Suprapubic skin (tissue), 4 donors: Measurements from ENCODE around the gene PDLIM3.

Experiments
- POLR2A ChIP-seq, 2 donors: fragments of 450-650 bp; IDR thresholded peaks; one replicate each; pipeline ENCODE4 v1.6.1; 2017; ENCODE audit warnings: antibody characterized with exemption in 2 of 2, mild to moderate bottlenecking in 2 of 2, moderate library complexity in 2 of 2
- POLR2AphosphoS5 ChIP-seq, 3 donors: sonication (generic); formaldehyde crosslinking; IDR thresholded peaks; one replicate each; pipeline ENCODE4 v1.6.1; 2017; ENCODE audit warnings: antibody characterized with exemption in 3 of 3
- TF ChIP-seq, protein P1 (sequence below), 2 donors: fragments of 200-600 bp in 1 of 2; fragments of 450-650 bp in 1 of 2; sonication (generic) in 1 of 2; IDR thresholded peaks; one replicate each; pipeline ENCODE4 v1.5.1; 2016 to 2019; ENCODE audit warnings: antibody characterized with exemption in 2 of 2, mild to moderate bottlenecking in 1 of 2, moderate library complexity in 1 of 2

DNA sequence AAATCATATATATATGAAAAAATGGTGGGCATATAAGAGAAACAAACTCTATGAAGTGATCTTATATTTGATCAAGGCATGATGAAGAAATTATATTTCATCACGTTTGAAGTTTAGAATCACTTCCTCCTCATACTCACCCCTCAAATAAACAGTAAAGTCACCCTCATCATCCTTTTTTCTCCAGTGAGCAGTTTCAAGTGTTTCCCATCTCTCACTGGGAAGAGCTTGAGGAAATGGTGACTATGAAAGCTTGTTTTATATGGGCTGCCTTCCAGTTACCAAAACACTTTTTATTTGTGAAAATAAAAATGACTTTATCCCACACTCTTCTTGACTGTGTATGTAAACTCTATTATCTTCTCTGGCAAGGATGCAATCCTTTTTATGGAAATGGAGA lies 16.8 kb downstream of the PDLIM3 start:
- TF ChIP-seq, protein P1, sequence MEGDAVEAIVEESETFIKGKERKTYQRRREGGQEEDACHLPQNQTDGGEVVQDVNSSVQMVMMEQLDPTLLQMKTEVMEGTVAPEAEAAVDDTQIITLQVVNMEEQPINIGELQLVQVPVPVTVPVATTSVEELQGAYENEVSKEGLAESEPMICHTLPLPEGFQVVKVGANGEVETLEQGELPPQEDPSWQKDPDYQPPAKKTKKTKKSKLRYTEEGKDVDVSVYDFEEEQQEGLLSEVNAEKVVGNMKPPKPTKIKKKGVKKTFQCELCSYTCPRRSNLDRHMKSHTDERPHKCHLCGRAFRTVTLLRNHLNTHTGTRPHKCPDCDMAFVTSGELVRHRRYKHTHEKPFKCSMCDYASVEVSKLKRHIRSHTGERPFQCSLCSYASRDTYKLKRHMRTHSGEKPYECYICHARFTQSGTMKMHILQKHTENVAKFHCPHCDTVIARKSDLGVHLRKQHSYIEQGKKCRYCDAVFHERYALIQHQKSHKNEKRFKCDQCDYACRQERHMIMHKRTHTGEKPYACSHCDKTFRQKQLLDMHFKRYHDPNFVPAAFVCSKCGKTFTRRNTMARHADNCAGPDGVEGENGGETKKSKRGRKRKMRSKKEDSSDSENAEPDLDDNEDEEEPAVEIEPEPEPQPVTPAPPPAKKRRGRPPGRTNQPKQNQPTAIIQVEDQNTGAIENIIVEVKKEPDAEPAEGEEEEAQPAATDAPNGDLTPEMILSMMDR (IDR thresholded peaks at IDR 0.05), result no peak
- TF ChIP-seq POLR2AphosphoS5 (IDR thresholded peaks at IDR 0.05) (no peak), POLR2A (IDR thresholded peaks at IDR 0.05) (no peak)
